HepG2 (cell line): ENCODE measurements around the gene BCL6B. TPM values are rescaled to one million over a fixed set of nuclear protein-coding genes. Genes with fewer than 3 reads are reported as not detected.

ENCODE experiments used
- ATAC-seq: fragments of 200-7000 bp; cut with Tn5 transposase; 3 replicates; pipeline ENCODE4 v1.9.1; 2020; ENCODE audit warnings: mild to moderate bottlenecking, moderate library complexity
- BruUV-seq: library from RNA; stranded (reverse); fragments of 400-500 nt; replicated peaks from 2 replicates; lab custom pipeline; 2021; lab: Mats Ljungman, UMichigan
- CTCF ChIA-PET: fragments of 300-600 bp; formaldehyde crosslinking; extraction: SDS; loops from one replicate; lab custom pipeline; 2021; ENCODE audit warnings: low total read pairs, inconsistent platforms, low intra/inter-chr PET ratio; lab: Yijun Ruan, JAX
- POLR2A ChIA-PET: fragments of 350-600 bp; sonication (Branson Sonifier 250); formaldehyde crosslinking; loops from one replicate; lab custom pipeline; 2020; ENCODE audit warnings: antibody characterized with exemption, inconsistent platforms; lab: Yijun Ruan, JAX
- DNase-seq: peaks from one replicate; pipeline ENCODE4 v3.0.0-alpha.2; 2015; ENCODE audit warnings: low spot score
- FAIRE-seq: peaks from 3 replicates; lab custom pipeline; 2011; peaks lifted over from hg19 to GRCh38; lab: Jason Lieb, UNC
- H2AFZ ChIP-seq: one replicate; pipeline ENCODE4 v1.6.1; 2011; ENCODE audit warnings: low read length, inconsistent platforms
- H3K27ac ChIP-seq: fragments of 300-600 bp; 3 replicates; pipeline ENCODE4 v1.8.0; 2011; ENCODE audit warnings: mixed run types, mild to moderate bottlenecking, mixed read lengths, low read length, inconsistent platforms; ENCODE audit not compliant: insufficient read depth; ENCODE audit errors: extremely low read length
- H3K27me3 ChIP-seq, 2 experiments: fragments of 200-600 bp in 1 of 2; 2 replicates in 1 of 2; 3 replicates in 1 of 2; pipeline versions ENCODE4 v1.6.0 to v1.8.0; 2011; ENCODE audit warnings: low read length in 2 of 2, mild to moderate bottlenecking in 2 of 2, moderate library complexity in 2 of 2, inconsistent platforms in 1 of 2; ENCODE audit not compliant: insufficient read depth in 2 of 2, control insufficient read depth in 1 of 2
- H3K36me3 ChIP-seq, 2 experiments: fragments of 200-600 bp in 1 of 2; replicated peaks in 1 of 2; 2 replicates in 1 of 2; 3 replicates in 1 of 2; pipeline versions ENCODE4 v1.5.1 to v1.8.0; 2011; ENCODE audit warnings: low read length in 2 of 2, inconsistent platforms in 1 of 2; ENCODE audit not compliant: insufficient read depth in 2 of 2, control insufficient read depth in 1 of 2
- H3K4me1 ChIP-seq: 2 replicates; pipeline ENCODE4 v1.5.1; 2012; ENCODE audit warnings: low read length, inconsistent platforms; ENCODE audit not compliant: insufficient read depth
- H3K4me2 ChIP-seq: 2 replicates; pipeline ENCODE4 v1.6.0; 2011; ENCODE audit warnings: low read depth, low read length, inconsistent platforms
- H3K4me3 ChIP-seq, 3 experiments: fragments of 200-600 bp in 1 of 3; sonication (generic), shearing (Covaris generic) in 1 of 3; replicated peaks in 1 of 3; 2 replicates each; pipeline ENCODE4 v1.5.1; 2011 to 2016; ENCODE audit warnings: low read length in 3 of 3, inconsistent platforms in 2 of 3, low read depth in 2 of 3, mild to moderate bottlenecking in 2 of 3, control low read depth in 1 of 3, mixed read lengths in 1 of 3; ENCODE audit not compliant: insufficient read depth in 1 of 3
- H3K79me2 ChIP-seq: one replicate; pipeline ENCODE4 v1.6.1; 2011; ENCODE audit warnings: low read length, inconsistent platforms; ENCODE audit not compliant: insufficient read depth
- H3K9ac ChIP-seq: 2 replicates; pipeline ENCODE4 v1.6.0; 2011; ENCODE audit warnings: mild to moderate bottlenecking, low read depth, low read length, inconsistent platforms; ENCODE audit not compliant: insufficient read depth
- H3K9me3 ChIP-seq: 2 replicates; pipeline ENCODE4 v1.5.1; 2012; ENCODE audit warnings: mild to moderate bottlenecking, low read length
- H4K20me1 ChIP-seq: 2 replicates; pipeline ENCODE4 v1.6.0; 2011; ENCODE audit warnings: inconsistent platforms, mild to moderate bottlenecking, low read length, moderate library complexity; ENCODE audit not compliant: insufficient read depth
- HES4 ChIP-seq: sonication (generic); formaldehyde crosslinking; IDR thresholded peaks from 2 replicates; pipeline ENCODE4 v1.9.0; 2021; ENCODE audit warnings: mild to moderate bottlenecking, missing genetic modification reagents, borderline replicate concordance
- RBFOX2 ChIP-seq: fragments of 200-400 bp; formaldehyde crosslinking; IDR thresholded peaks from 2 replicates; pipeline ENCODE4 v1.6.1; 2017; ENCODE audit warnings: low read depth, mild to moderate bottlenecking, low read length
- RXRB ChIP-seq: IDR thresholded peaks from 2 replicates; pipeline ENCODE4 v1.6.1; 2016; ENCODE audit warnings: borderline replicate concordance, missing genetic modification reagents, missing compliant biosample characterization
- SAP130 ChIP-seq: IDR thresholded peaks from 2 replicates; pipeline ENCODE4 v1.6.1; 2016; ENCODE audit warnings: low read depth
- SMYD3 ChIP-seq: sonication (generic); formaldehyde crosslinking; IDR thresholded peaks from 2 replicates; pipeline ENCODE4 v1.8.1; 2023; ENCODE audit warnings: mild to moderate bottlenecking, missing genetic modification reagents
- ZNF430 ChIP-seq: sonication (generic); formaldehyde crosslinking; IDR thresholded peaks from 2 replicates; pipeline ENCODE4 v1.9.0; 2021; ENCODE audit warnings: mild to moderate bottlenecking, missing genetic modification reagents
- ZNF569 ChIP-seq: sonication (generic); formaldehyde crosslinking; IDR thresholded peaks from 2 replicates; pipeline ENCODE4 v1.5.0; 2020; ENCODE audit warnings: mild to moderate bottlenecking, missing genetic modification reagents, moderate library complexity, borderline replicate concordance
- ZNF720 ChIP-seq: sonication (generic); formaldehyde crosslinking; IDR thresholded peaks from 2 replicates; pipeline ENCODE4 v1.4.0; 2020; ENCODE audit warnings: missing genetic modification reagents
- WGBS: methylation state at CpG from one replicate; pipeline ENCODE4 v1.1.6; 2017; ENCODE audit warnings: low lambda C conversion rate; 5-methylcytosine and 5-hydroxymethylcytosine counted together
- in situ Hi-C: cut with HindIII; loops from 2 replicates; pipeline ENCODE4 v1.10.0; 2017; ENCODE audit warnings: low pct_unique_long_range_greater_than_20kb; ENCODE audit not compliant: extremely low pct_ligation_motif_present
- intact Hi-C: fragments of 100-400 bp; cut with micrococcal nuclease; formaldehyde crosslinking; loops from one replicate; pipeline ENCODE4 v1.10.0; 2022; ENCODE audit not compliant: unreplicated experiment
- polyA plus RNA-seq, 8 experiments: library from polyadenylated mRNA; depleted of rRNA in 3 of 8; stranded (reverse) in 7 of 8; unstranded in 1 of 8; fragments of >200 nt; fragmentation: Illumina TruSeq in 4 of 8; extraction: Trizol in 4 of 8; gene quantifications; 2 replicates each; pipeline versions ENCODE4 v1.2.1 to v1.2.3, GENCODE V29; 2011 to 2016; ENCODE audit warnings: low read depth in 4 of 8, missing spikeins in 1 of 8, mixed read lengths in 1 of 8; ENCODE audit not compliant: insufficient read depth in 1 of 8
- total RNA-seq, 5 experiments: library from RNA; depleted of rRNA; stranded (reverse); fragments of >200 nt; fragmentation: Illumina TruSeq; extraction: Trizol; gene quantifications; 2 replicates each; pipeline ENCODE4 v1.2.3, GENCODE V29; 2016; ENCODE audit warnings: low read depth in 1 of 5
- TF ChIP-seq, protein P1 (sequence below): sonication (generic); formaldehyde crosslinking; IDR thresholded peaks from 2 replicates; pipeline ENCODE4 v1.8.0; 2023; ENCODE audit warnings: mild to moderate bottlenecking, missing genetic modification reagents

The BCL6B gene
- total and polyA plus RNA-seq, 2 of the 13 experiments (the other 11 are each of a cell fraction or from before 2014, with no cell fraction given) = not detected

DNA sequence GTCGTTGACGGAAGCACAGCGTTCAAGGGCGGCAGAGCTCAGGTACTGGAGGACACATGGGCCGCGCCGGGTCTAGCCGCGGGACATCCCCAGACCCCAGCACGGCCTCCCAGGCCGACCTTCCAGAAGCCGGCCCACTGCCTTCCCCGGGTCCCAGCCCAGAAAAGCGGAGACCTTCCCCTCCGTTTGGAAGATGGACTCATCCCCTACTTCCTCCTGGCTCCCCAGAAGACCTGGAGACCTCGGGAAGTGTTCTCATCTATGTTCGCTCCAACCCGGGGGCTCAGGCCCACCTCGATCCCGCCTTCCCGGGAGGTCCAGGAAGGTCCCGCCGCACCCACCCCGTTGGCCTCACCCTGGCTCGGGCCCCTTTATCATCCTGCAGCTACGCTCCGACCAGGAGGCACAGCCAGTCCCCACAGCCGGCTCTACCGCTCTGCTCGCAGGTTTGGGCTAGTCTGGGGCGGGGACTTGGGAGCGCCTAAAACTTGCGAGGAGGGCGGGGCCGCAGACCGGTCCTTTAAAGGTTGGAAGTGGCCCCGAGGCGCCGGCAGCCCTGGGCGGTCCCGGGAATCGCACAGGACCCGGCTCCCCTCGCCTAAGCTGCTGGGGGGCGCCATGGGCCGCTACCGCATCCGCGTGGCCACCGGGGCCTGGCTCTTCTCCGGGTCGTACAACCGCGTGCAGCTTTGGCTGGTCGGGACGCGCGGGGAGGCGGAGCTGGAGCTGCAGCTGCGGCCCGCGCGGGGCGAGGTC is 27.2 kb upstream of the BCL6B start, which contains the start of gene ALOX12 (continued):
- TF ChIP-seq RXRB (CRISPR knock-in tag) = no peak
- no peak for TF ChIP-seq ZNF720 (CRISPR knock-in tag)
- no peak for TF ChIP-seq HES4 (CRISPR knock-in tag)
- TF ChIP-seq, protein P1, sequence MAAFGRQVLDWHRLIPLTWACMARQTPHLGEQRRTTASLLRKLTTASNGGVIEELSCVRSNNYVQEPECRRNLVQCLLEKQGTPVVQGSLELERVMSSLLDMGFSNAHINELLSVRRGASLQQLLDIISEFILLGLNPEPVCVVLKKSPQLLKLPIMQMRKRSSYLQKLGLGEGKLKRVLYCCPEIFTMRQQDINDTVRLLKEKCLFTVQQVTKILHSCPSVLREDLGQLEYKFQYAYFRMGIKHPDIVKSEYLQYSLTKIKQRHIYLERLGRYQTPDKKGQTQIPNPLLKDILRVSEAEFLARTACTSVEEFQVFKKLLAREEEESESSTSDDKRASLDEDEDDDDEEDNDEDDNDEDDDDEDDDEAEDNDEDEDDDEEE (CRISPR knock-in tag) = no peak
- 0 out of 2 replicates have a peak, but pooled peaks have one; percentile 7 for TF ChIP-seq RBFOX2
- no peak for TF ChIP-seq ZNF569 (CRISPR knock-in tag)
- no peak for TF ChIP-seq SMYD3 (CRISPR knock-in tag)
- TF ChIP-seq, all 625 proteins: peak for 2

DNA sequence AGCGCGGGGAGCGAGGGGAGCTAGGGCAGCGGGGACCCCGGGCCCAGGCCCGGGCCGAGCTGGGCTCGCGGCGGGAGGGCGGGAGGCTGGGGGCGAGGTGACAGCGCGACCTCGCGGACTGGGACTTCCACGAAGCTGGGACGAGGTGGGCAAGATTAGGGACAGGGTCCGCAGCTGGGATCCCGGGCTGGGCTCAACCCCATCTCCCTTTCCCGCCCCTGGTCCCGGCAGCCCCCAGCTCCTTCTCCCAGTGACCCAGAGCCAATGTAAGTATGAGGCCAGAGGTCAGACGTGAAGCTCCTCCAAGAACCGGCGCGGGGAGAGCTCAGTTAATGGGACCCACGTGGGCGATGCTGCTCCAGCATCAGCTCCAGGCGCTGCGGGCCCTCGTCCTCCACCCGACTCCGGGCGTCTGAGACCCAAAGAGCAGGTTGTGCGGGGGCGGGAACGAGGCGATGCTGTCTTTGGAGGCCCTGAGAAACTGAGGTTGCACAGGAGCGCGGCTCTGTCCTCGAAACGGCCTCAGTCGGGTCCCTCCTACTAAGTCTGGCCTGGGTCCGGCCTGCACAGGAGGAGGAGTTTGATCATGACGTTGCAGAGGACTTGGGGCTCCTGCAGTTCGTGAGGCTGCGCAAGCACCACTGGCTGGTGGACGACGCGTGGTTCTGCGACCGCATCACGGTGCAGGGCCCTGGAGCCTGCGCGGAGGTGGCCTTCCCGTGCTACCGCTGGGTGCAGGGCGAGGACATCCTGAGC is 26.4 kb upstream of the BCL6B start:
- Histone ChIP-seq H3K4me3 (no peak overlapping the region), H4K20me1 (no peaks in the 10 kb centered on the region), H3K4me1 (no peaks in the 10 kb centered on the region), H3K9ac (no peak overlapping the region), H3K9me3 (no peaks in the 10 kb centered on the region), H3K27ac (no peak overlapping the region), H3K4me2 (no peak overlapping the region), H3K36me3 (peaks cover 9 to 27% of the 10 kb centered on the region in 2 experiments; a peak in 4 of 5 replicates), H2AFZ (no peak overlapping the region), H3K79me2 (no peaks in the 10 kb centered on the region), H3K27me3 (no peaks in the 10 kb centered on the region)
- intact Hi-C loops = no loop called here
- POLR2A ChIA-PET = no interaction called here
- ATAC-seq (no peak; the same call in 2 of the 3 replicates), DNase-seq (no peak), FAIRE-seq (no peak)
- BruUV-seq = no TSS peak
- in situ Hi-C loops = no loop called here
- CTCF ChIA-PET = no interaction called here
- TF ChIP-seq ZNF430 (CRISPR knock-in tag) = no peak
- TF ChIP-seq SAP130 (CRISPR knock-in tag) = no peak
- 98% methylated on average over 36 of the region's 58 CpGs for WGBS
